Measurements from ENCODE around the gene TMTC1. TPM values are rescaled to one million over a fixed set of nuclear protein-coding genes. Genes with fewer than 3 reads are reported as not detected.

The TMTC1 gene
- total and polyA plus RNA-seq, 2 of the 8 experiments (the other 6 are each of a cell fraction or from before 2014, with no cell fraction given), result 15.4 to 20.8 TPM

- H3K14ac ChIP-seq (ENCODE audit: insufficient read length), result no peak overlapping the region
- WGBS, 2 experiments (ENCODE audit: extremely low coverage in 1 of 2, insufficient coverage in 1 of 2, insufficient read length in 1 of 2, insufficient replicate concordance in 2 of 2, low coverage in 1 of 2, low lambda C conversion rate in 2 of 2, missing lambda C conversion rate in 1 of 2), result 74% methylated on average over 3 of the region's 3 CpGs; no CpG with 5 or more reads in 1 of the 2 experiments
- no peak overlapping the region for H2BK120ac ChIP-seq (replicated peaks; ENCODE audit: low read depth, low read length)
- no peaks in the 10 kb centered on the region for H3K23me2 ChIP-seq (ENCODE audit: low read depth, low read length)
- H3K79me1 ChIP-seq (ENCODE audit: low read depth, low read length), result no peaks in the 10 kb centered on the region
- no peak overlapping the region for H3K23ac ChIP-seq (ENCODE audit: insufficient read length)
- H4K5ac ChIP-seq (ENCODE audit: insufficient read length, low read depth, low read length), result no peak overlapping the region
- peaks cover 0 to 7% (median 0%) of the 10 kb centered on the region in 4 experiments; a peak in 2 of 8 replicates for H3K36me3 ChIP-seq (ENCODE audit: control insufficient read depth in 2 of 4, insufficient read depth in 4 of 4, low read length in 3 of 4)
- H3K9me3 ChIP-seq (ENCODE audit: insufficient read depth in 2 of 2, low read depth in 1 of 2, low read length in 1 of 2), result no peaks in the 10 kb centered on the region
- H4K8ac ChIP-seq (ENCODE audit: extremely low read depth, insufficient read depth, low read length), result no peak overlapping the region
- no peak overlapping the region for H2AK5ac ChIP-seq (ENCODE audit: low read depth, low read length)
- no peaks in the 10 kb centered on the region for H3K79me2 ChIP-seq (ENCODE audit: control insufficient read depth in 1 of 2, insufficient read depth in 2 of 2, low read length in 2 of 2)
- H2BK20ac ChIP-seq (ENCODE audit: low read length), result no peak overlapping the region
- no peak overlapping the region for H3K27ac ChIP-seq (ENCODE audit: low read depth, low read length)
- POLR2A ChIA-PET (ENCODE audit: partially characterized antibody), result no interaction called here
- no peak overlapping the region for H3K4me3 ChIP-seq (ENCODE audit: extremely low read depth in 1 of 4, insufficient read depth in 2 of 4, low read depth in 3 of 4, low read length in 4 of 4)
- no peaks in the 10 kb centered on the region for H4K20me1 ChIP-seq (replicated peaks in 1 of 2; ENCODE audit: control insufficient read depth in 1 of 2, insufficient read depth in 2 of 2, low read length in 2 of 2)
- H3K4me1 ChIP-seq (replicated peaks in 1 of 4; ENCODE audit: control insufficient read depth in 3 of 4, insufficient read depth in 4 of 4, low read length in 3 of 4), result peaks cover 0 to 8% (median 7%) of the 10 kb centered on the region in 4 experiments; a peak in 5 of 7 replicates
- H2BK5ac ChIP-seq (ENCODE audit: low read depth, low read length), result no peak overlapping the region
- CTCF ChIA-PET (ENCODE audit: partially characterized antibody), result interaction anchor here (0.6 to 1.2 kb wide), 3 partner anchors 11 to 58 kb away, joined by 3 to 4 read pairs (median 3); no protein-coding TSS in a partner anchor
- H3K18ac ChIP-seq (ENCODE audit: extremely low read depth, low read length), result no peak overlapping the region
- H3K56ac ChIP-seq (replicated peaks; ENCODE audit: insufficient read length, low read depth, low read length), result no peak overlapping the region
- H2AFZ ChIP-seq (ENCODE audit: low read length), result no peak overlapping the region
- H3K4me2 ChIP-seq (ENCODE audit: insufficient read depth in 1 of 2, low read depth in 2 of 2, low read length in 2 of 2), result no peak overlapping the region
- no peak overlapping the region for H2BK15ac ChIP-seq (ENCODE audit: low read length)
- H3K27me3 ChIP-seq (replicated peaks in 1 of 4; ENCODE audit: control insufficient read depth in 3 of 4, extremely low read depth in 1 of 4, insufficient read depth in 3 of 4, low read length in 3 of 4), result no peaks in the 10 kb centered on the region
- H2BK12ac ChIP-seq (ENCODE audit: low read depth, low read length), result no peak overlapping the region
- no peak overlapping the region for H4K91ac ChIP-seq (replicated peaks; ENCODE audit: insufficient read length, low read length)
- no peak for DNase-seq (ENCODE audit: low read depth in 1 of 2, low spot score in 2 of 2)
- FAIRE-seq, result peak; percentile 32
- no peak overlapping the region for H3K4ac ChIP-seq (replicated peaks; ENCODE audit: insufficient read length, low read depth, low read length)
- no peak overlapping the region for H3K9ac ChIP-seq (replicated peaks in 1 of 4; ENCODE audit: extremely low read depth in 1 of 4, low read depth in 3 of 4, low read length in 3 of 4)
- TF ChIP-seq POU5F1 (IDR thresholded peaks at IDR 0.05; ENCODE audit: low read depth, low read length) (no peak), TAF7 (optimal IDR thresholded peaks at IDR 0.05; ENCODE audit: borderline replicate concordance, low read depth, low read length) (no peak), JUN (IDR thresholded peaks at IDR 0.05; ENCODE audit: low read depth, low read length) (no peak), MAX (IDR thresholded peaks at IDR 0.05) (no peak), RAD21 (IDR thresholded peaks at IDR 0.05 in 1 of 2, conservative IDR thresholded peaks at IDR 0.05 in 1 of 2; ENCODE audit: low read depth in 2 of 2, low read length in 2 of 2) (no peak), RXRA (IDR thresholded peaks at IDR 0.05; ENCODE audit: insufficient read depth, low read depth, low read length) (no peak), CHD1 (IDR thresholded peaks at IDR 0.05; ENCODE audit: low read depth, low read length) (no peak), GABPA (IDR thresholded peaks at IDR 0.05; ENCODE audit: borderline replicate concordance, insufficient read depth, low read length) (no peak), MAFK (IDR thresholded peaks at IDR 0.05; ENCODE audit: low read depth, low read length) (no peak), ATF2 (IDR thresholded peaks at IDR 0.05; ENCODE audit: low read length) (no peak), EGR1 (IDR thresholded peaks at IDR 0.05; ENCODE audit: borderline replicate concordance, low read depth, low read length) (no peak), TBP (IDR thresholded peaks at IDR 0.05; ENCODE audit: low read depth, low read length) (no peak)
Measured at GRCh38 chr12:29743801-29744200, 39.9 kb downstream of the TMTC1 start.
